IgD-negative memory B cell (primary cell): Measurements from ENCODE around the gene GIMAP6. TPM values are rescaled to one million over a fixed set of nuclear protein-coding genes. Genes with fewer than 3 reads are reported as not detected.
"Not testable (repeated sequence)": the region's sequence is repeated elsewhere in the genome, so short reads cannot be mapped to it uniquely, and the experiment has no call there.

Source experiments
- H3K27ac Mint-ChIP-seq, 3 donors: one replicate each; pipeline ENCODE4 v1.8.0; 2020 to 2022; ENCODE audit warnings: mild to moderate bottlenecking in 3 of 3, mixed read lengths in 3 of 3, moderate library complexity in 1 of 3
- H3K27me3 Mint-ChIP-seq: one replicate; pipeline ENCODE4 v1.8.0; 2021; ENCODE audit warnings: mixed read lengths
- H3K36me3 Mint-ChIP-seq: one replicate; pipeline ENCODE4 v1.8.0; 2020; ENCODE audit warnings: mild to moderate bottlenecking, mixed read lengths
- H3K4me1 Mint-ChIP-seq, 3 donors: one replicate each; pipeline ENCODE4 v1.8.0; 2020 to 2022; ENCODE audit warnings: mixed read lengths in 3 of 3, mild to moderate bottlenecking in 1 of 3
- H3K4me3 Mint-ChIP-seq, 4 donors: one replicate each; pipeline ENCODE4 v1.8.0; 2020 to 2022; ENCODE audit warnings: mild to moderate bottlenecking in 4 of 4, mixed read lengths in 4 of 4, moderate library complexity in 3 of 4
- H3K9me3 Mint-ChIP-seq, 3 donors: one replicate each; pipeline ENCODE4 v1.8.0; 2020 to 2021; ENCODE audit warnings: mixed read lengths in 3 of 3, mild to moderate bottlenecking in 1 of 3
- polyA plus RNA-seq: library from polyadenylated mRNA; unstranded; fragments of 300-500 nt; fragmentation: Illumina TruSeq; gene quantifications from one replicate; pipeline ENCODE4 v1.2.3, GENCODE V29; 2021

The GIMAP6 gene
- polyA plus RNA-seq = 4.6 TPM

DNA sequence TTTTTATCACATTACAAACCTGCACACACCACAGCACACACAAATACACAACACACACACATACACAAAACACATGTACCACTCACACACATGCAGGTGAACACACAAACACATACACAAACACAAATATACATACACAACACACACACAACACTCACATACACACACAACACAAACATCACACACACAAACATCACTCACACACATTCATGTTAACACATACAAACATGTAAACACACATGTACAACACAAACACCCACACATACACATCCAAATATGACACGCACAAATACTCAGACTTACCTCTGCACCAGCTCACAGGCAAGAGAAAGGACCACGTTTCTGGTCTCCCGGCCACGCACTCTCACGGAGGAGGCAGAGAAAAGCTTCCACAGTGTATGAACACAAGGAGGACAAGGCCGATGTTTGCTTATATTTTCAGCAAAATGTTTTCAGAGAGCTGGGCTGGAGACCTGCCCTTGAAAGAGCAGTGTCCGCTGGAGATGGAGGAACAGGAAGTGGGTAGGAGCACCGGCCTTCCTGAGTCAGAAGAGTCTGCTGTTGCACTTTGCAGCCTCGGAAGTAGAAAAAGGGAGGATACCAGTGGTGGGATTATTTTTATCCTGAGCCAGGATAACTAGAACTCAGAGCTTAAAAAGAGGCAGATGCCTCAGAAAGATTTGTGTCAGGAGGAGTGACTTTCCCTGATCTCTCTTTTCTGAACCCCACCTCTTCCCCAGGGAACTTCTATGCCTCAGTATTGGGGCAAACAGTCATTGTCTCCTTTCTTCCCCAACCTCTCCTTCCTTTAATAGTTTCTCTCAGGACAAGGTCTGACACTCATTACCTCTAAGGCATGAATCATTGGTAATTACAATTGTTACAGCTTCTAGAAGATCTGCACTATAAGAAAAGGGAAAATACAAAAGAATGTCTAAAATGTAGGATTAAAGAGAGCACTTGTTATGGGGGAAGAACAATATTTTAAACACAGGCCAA lies at the start of gene GIMAP6:
Gene GIMAP6, minus strand, starts transcription at position 520 of the 999 bp plus-strand sequence. CDS start 2,243 bp downstream, outside the sequence.
- H3K9me3 Mint-ChIP-seq = peaks cover 0 to 7% (median 2%) of the 10 kb centered on the region in 3 donors
- H3K4me3 Mint-ChIP-seq = peak within 1 kb of the TSS in 3 of 4 donors; percentile 7 to 76 (median 70)
- peaks cover 5 to 11% (median 9%) of the 10 kb centered on the region in 3 donors for H3K4me1 Mint-ChIP-seq
- H3K27me3 Mint-ChIP-seq = peaks cover 2% of the 10 kb centered on the region
- H3K36me3 Mint-ChIP-seq = peaks cover 6% of the 10 kb centered on the region
- H3K27ac Mint-ChIP-seq = peak within 1 kb of the TSS in 2 of 3 donors; percentile 51 to 89

- H3K4me3 Mint-ChIP-seq, H3K27ac Mint-ChIP-seq: not testable (repeated sequence)
Measured at GRCh38 chr7:150680364-150680763, 48.2 kb upstream of the GIMAP6 start.

GRCh38 chr7:150678601-150679000 lies 46.4 kb upstream of the GIMAP6 start:
- H3K4me1 Mint-ChIP-seq = peaks cover 6 to 14% (median 12%) of the 10 kb centered on the region in 3 donors

More at GRCh38 chr7:150680364-150680763, 48.2 kb upstream of the GIMAP6 start:
- not testable (repeated sequence) for H3K27me3 Mint-ChIP-seq, H3K36me3 Mint-ChIP-seq, H3K9me3 Mint-ChIP-seq
- H3K4me1 Mint-ChIP-seq = peaks cover 8 to 27% (median 25%) of the 10 kb centered on the region in 3 donors

DNA sequence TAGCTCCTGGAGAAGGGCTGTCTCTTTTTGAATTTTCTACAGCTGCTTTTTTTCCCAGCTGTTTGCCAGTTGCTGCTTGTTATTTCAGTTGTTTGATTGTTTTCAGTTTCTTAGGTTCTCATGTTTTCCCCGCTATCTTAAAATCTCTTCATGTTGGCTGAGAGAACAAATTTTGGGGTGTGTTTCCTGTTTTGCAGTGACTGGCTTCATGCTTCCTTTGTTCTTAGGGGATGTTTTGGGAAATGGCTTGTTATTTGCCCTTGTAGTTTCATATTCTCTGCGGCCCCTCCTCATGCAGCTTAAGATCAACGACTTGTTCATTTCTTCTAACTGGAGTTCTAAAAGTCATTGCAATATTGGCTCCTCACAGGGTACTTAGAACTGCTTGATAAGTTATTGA lies 44.7 kb upstream of the GIMAP6 start:
- H3K9me3 Mint-ChIP-seq, H3K36me3 Mint-ChIP-seq, H3K27me3 Mint-ChIP-seq: not testable (repeated sequence)
- Mint-ChIP-seq H3K27ac (peak overlapping the region in 2 of 3 donors; percentile 41 to 67), H3K4me1 (peaks cover 7 to 14% (median 12%) of the 10 kb centered on the region in 3 donors), H3K4me3 (peak overlapping the region in 1 of 4 donors; percentile 6)

More at GRCh38 chr7:150678601-150679000, 46.4 kb upstream of the GIMAP6 start:
- H3K27me3 Mint-ChIP-seq, H3K36me3 Mint-ChIP-seq, H3K4me3 Mint-ChIP-seq, H3K9me3 Mint-ChIP-seq, H3K27ac Mint-ChIP-seq: not testable (repeated sequence)

DNA sequence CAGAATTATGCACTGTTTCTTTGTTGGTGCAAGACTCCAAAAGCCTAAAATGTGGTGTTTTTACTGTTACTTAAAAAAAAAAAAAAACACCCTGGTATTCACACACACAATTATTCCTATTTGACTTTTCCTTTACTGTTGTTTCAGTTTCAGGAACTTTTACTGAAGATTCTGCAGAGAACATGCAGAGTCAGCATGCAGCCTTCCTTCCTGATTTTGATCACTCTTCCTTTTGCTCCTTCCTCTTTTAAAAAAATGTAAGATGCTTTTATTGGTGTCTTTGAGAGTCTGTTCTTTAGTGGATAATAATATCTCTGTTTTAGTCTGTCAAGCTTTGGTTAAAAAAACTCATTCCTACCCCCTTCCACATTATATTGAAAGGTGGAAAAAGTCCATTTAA lies 44.1 kb upstream of the GIMAP6 start:
- H3K4me1 Mint-ChIP-seq = peaks cover 7 to 14% (median 12%) of the 10 kb centered on the region in 3 donors
- H3K36me3 Mint-ChIP-seq, H3K4me3 Mint-ChIP-seq, H3K9me3 Mint-ChIP-seq, H3K27ac Mint-ChIP-seq, H3K27me3 Mint-ChIP-seq: not testable (repeated sequence)

DNA sequence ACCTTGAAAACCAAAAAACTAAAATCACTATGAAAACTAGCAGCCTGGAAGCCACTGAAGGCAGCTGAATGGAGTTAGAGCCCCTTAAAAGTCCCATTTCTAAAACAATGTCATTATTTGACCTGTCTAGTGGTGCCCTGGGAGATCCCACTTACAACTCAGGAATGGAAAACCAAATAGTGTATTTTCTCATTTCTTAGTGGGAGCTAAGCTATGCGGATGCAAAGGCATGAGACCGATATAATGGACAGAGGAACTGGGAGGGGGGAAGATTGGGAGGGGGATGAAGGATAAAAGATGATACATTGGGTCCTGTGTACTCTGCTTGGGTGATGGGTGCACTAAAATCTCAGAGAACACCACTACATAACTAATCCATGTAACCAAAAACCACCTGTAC lies 43.5 kb upstream of the GIMAP6 start:
- no peaks in the 10 kb centered on the region for H3K36me3 Mint-ChIP-seq
- H3K27me3 Mint-ChIP-seq = peaks cover 9% of the 10 kb centered on the region
- no peak overlapping the region for H3K4me3 Mint-ChIP-seq
- no peak overlapping the region for H3K27ac Mint-ChIP-seq
- peaks cover 7 to 14% (median 12%) of the 10 kb centered on the region in 3 donors for H3K4me1 Mint-ChIP-seq
- peaks cover 0 to 5% (median 0%) of the 10 kb centered on the region in 3 donors for H3K9me3 Mint-ChIP-seq

- H3K9me3 Mint-ChIP-seq, H3K4me3 Mint-ChIP-seq, H3K27me3 Mint-ChIP-seq, H3K36me3 Mint-ChIP-seq: not testable (repeated sequence)
- H3K4me1 Mint-ChIP-seq = peaks cover 10 to 25% (median 15%) of the 10 kb centered on the region in 3 donors
- peak overlapping the region in 1 of 3 donors; percentile 46 for H3K27ac Mint-ChIP-seq
Measured at GRCh38 chr7:150671798-150672585, 39.8 kb upstream of the GIMAP6 start.

DNA sequence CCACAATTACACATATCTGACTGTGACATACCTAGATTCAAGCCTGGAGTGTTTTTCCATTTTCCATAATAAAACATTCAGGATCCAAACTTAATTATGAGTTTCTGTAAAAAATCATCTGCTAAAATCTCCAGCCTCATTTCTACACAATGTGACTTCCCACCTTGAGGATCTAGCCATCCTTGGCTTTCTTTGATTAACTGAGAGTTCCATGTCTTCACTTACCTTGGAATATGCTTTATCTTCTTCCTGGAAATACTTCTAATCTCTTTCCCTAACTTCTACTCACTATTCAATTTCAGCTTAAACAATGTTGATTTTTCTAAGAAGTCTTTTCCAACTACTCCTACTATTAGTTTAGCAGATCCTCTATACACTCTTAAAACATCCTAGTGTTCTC lies 36.8 kb upstream of the GIMAP6 start:
- Mint-ChIP-seq H3K27ac (no peak overlapping the region), H3K4me1 (peaks cover 13 to 28% (median 18%) of the 10 kb centered on the region in 3 donors), H3K4me3 (peak overlapping the region in 2 of 4 donors; percentile 9 to 61), H3K27me3 (peaks cover 3% of the 10 kb centered on the region), H3K9me3 (peaks cover 4 to 6% (median 5%) of the 10 kb centered on the region in 3 donors), H3K36me3 (no peaks in the 10 kb centered on the region)

GRCh38 chr7:150668472-150668911 lies 36.3 kb upstream of the GIMAP6 start:
- Mint-ChIP-seq H3K4me1 (peaks cover 15 to 32% (median 21%) of the 10 kb centered on the region in 3 donors), H3K9me3 (peaks cover 4 to 6% (median 5%) of the 10 kb centered on the region in 3 donors), H3K27me3 (peaks cover 4% of the 10 kb centered on the region), H3K36me3 (no peaks in the 10 kb centered on the region), H3K27ac (peak overlapping the region in 2 of 3 donors; percentile 23 to 84), H3K4me3 (peak overlapping the region in 3 of 4 donors; percentile 3 to 61 (median 34))

DNA sequence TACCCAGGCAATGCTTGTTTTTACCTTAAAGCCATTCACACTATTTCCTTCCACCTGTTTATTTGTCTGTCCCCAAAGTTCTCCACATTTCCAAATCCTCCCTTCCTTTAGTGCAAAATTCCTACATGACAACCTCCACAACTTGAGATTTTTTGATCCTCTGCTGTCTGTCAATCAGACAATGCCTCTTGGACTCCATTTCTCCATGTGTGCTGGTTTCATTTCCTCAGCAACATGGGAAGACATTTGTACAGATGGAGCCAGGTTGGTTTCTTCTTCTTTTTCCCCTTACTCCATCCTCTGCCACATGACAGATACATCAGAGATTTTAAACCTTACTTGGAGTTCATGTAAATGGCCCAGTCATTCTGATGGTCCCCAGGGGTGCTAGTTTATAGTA lies 34.2 kb upstream of the GIMAP6 start:
- peaks cover 18 to 36% (median 29%) of the 10 kb centered on the region in 3 donors for H3K4me1 Mint-ChIP-seq
- no peaks in the 10 kb centered on the region for H3K36me3 Mint-ChIP-seq
- H3K27me3 Mint-ChIP-seq = peaks cover 4% of the 10 kb centered on the region
- peak overlapping the region in 2 of 3 donors; percentile 35 to 47 for H3K27ac Mint-ChIP-seq
- H3K4me3 Mint-ChIP-seq = peak overlapping the region in 1 of 4 donors; percentile 71
- peaks cover 4 to 5% (median 4%) of the 10 kb centered on the region in 3 donors for H3K9me3 Mint-ChIP-seq

DNA sequence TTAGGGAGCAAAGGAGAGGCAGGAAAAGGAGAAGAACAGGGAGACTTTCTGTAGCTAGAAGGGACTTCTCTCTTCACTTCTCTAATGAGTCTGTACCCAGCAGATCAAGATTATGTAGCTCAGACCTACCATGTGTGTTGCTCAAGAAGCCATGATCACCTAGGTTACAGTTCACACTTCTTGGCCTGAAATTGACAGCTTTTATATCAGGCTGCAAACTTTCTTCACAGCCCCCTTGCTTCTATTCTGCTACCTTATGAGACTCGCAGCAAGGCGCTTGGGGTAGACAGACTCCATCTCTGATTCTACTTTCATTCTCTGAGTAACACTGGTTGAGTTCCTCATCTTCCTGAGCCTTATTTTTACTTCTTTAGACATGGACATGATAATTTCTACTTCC lies 33.7 kb upstream of the GIMAP6 start:
- H3K27me3 Mint-ChIP-seq = peaks cover 4% of the 10 kb centered on the region
- no peaks in the 10 kb centered on the region for H3K36me3 Mint-ChIP-seq
- peak overlapping the region in 1 of 4 donors; percentile 71 for H3K4me3 Mint-ChIP-seq
- peak overlapping the region in 2 of 3 donors; percentile 35 to 47 for H3K27ac Mint-ChIP-seq
- peaks cover 18 to 36% (median 29%) of the 10 kb centered on the region in 3 donors for H3K4me1 Mint-ChIP-seq
- peaks cover 4 to 5% (median 4%) of the 10 kb centered on the region in 3 donors for H3K9me3 Mint-ChIP-seq

GRCh38 chr7:150665089-150665748 lies 33.0 kb upstream of the GIMAP6 start:
- peak overlapping the region in 1 of 3 donors; percentile 47 for H3K27ac Mint-ChIP-seq
- no peaks in the 10 kb centered on the region for H3K36me3 Mint-ChIP-seq

DNA sequence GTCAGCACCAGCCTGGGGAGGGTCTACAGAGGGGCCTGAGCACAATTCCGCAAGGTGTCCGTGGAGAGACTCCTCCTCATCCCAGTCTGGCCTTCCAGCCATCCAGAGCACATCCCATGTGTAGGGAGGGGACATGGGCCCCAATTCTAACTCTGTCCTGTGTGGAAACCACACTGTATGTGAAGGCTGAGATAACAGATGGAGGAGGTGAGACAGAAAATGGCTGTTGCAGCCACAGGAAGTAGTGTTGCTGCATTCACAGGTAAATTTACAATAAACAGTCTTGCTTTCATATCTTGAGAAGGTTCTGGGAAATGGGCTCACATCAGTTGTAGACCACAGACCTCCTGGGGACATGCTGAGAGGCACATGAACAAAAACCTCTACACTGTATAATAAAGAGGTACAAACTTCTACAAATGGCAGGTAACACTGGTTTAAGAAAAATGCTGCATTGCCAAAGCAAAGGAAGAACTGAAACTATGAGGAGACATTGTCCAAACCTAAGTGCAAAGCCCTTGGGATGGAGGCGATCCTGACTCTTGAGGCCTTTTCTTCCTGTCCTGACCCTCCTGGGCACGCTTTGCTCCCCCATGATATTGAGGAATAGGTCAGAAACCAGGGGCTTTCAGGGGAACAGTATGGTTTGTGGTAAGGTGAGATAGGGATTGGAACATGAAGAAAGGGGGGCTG lies 31.8 kb upstream of the GIMAP6 start:
- H3K4me3 Mint-ChIP-seq = peak overlapping the region in 1 of 4 donors; percentile 82
- peaks cover under 1 to 4% (median under 1%) of the 10 kb centered on the region in 3 donors for H3K9me3 Mint-ChIP-seq
- H3K4me1 Mint-ChIP-seq = peaks cover 18 to 33% (median 29%) of the 10 kb centered on the region in 3 donors
- no peaks in the 10 kb centered on the region for H3K36me3 Mint-ChIP-seq
- peaks cover 2% of the 10 kb centered on the region for H3K27me3 Mint-ChIP-seq
- peak overlapping the region in 2 of 3 donors; percentile 47 to 64 for H3K27ac Mint-ChIP-seq

More at GRCh38 chr7:150665089-150665748, 33.0 kb upstream of the GIMAP6 start:
- H3K4me3 Mint-ChIP-seq = peak overlapping the region in 1 of 4 donors; percentile 5
- peaks cover 4 to 5% (median 4%) of the 10 kb centered on the region in 3 donors for H3K9me3 Mint-ChIP-seq
- peaks cover 18 to 36% (median 29%) of the 10 kb centered on the region in 3 donors for H3K4me1 Mint-ChIP-seq
- peaks cover 4% of the 10 kb centered on the region for H3K27me3 Mint-ChIP-seq
